Mucosa of descending colon (tissue), 3 donors: ENCODE data around the gene LMNTD1. TPM values are rescaled to one million over a fixed set of nuclear protein-coding genes. Genes with fewer than 3 reads are reported as not detected.
"Not testable (repeated sequence)": the region's sequence is repeated elsewhere in the genome, so short reads cannot be mapped to it uniquely, and the experiment has no call there.

Source experiments
- ATAC-seq: fragments of 200-7000 bp; cut with Tn5 transposase; one replicate; pipeline ENCODE4 v1.9.1; 2020; ENCODE audit warnings: mild to moderate bottlenecking, moderate library complexity
- DNase-seq, 3 donors: peaks; one replicate each; pipeline ENCODE4 v3.0.0-alpha.2; 2020
- H3K36me3 ChIP-seq: fragments of 200-600 bp; one replicate; pipeline ENCODE4 v1.8.0; 2021; ENCODE audit warnings: low read depth, mild to moderate bottlenecking
- H3K4me1 ChIP-seq: fragments of 200-600 bp; one replicate; pipeline ENCODE4 v1.8.0; 2021; ENCODE audit warnings: low read depth, mild to moderate bottlenecking
- H3K4me3 ChIP-seq: fragments of 200-600 bp; one replicate; pipeline ENCODE4 v1.8.0; 2021; ENCODE audit warnings: mild to moderate bottlenecking
- H3K9me3 ChIP-seq: fragments of 200-600 bp; one replicate; pipeline ENCODE4 v1.8.0; 2021; ENCODE audit warnings: mild to moderate bottlenecking
- CTCF ChIP-seq: fragments of 200-600 bp; IDR thresholded peaks from one replicate; pipeline ENCODE4 v1.8.0; 2022; ENCODE audit warnings: antibody characterized with exemption, mild to moderate bottlenecking
- intact Hi-C, 2 donors: fragments of 100-400 bp; cut with DNase I in 1 of 2; cut with micrococcal nuclease in 1 of 2; formaldehyde crosslinking; loops; one replicate each; pipeline versions ENCODE4 v1.11.0 to v1.11.1; 2022; cut with DNase I, micrococcal nuclease
- total RNA-seq, 3 donors: library from RNA; stranded (reverse); fragmentation: NEBNext Ultra II Directional in 2 of 3; extraction: Animal tissue kit (Norgen Biotek cat#: 25700) in 2 of 3; gene quantifications; one replicate each; pipeline versions ENCODE4 v1.2.1 to v1.2.4, GENCODE V29; 2021 to 2023
- donor health status: DM: no; HTN: no; CAD: no; lungs with moderate emphysema.
- donor health status: DM: no; HTN: no; CAD: no.
- donor health status: DM: no; HTN: yes; CAD: no.

Gene LMNTD1
- total RNA-seq, 3 donors from 2014 or later = 0.76 TPM; not detected in 2

DNA sequence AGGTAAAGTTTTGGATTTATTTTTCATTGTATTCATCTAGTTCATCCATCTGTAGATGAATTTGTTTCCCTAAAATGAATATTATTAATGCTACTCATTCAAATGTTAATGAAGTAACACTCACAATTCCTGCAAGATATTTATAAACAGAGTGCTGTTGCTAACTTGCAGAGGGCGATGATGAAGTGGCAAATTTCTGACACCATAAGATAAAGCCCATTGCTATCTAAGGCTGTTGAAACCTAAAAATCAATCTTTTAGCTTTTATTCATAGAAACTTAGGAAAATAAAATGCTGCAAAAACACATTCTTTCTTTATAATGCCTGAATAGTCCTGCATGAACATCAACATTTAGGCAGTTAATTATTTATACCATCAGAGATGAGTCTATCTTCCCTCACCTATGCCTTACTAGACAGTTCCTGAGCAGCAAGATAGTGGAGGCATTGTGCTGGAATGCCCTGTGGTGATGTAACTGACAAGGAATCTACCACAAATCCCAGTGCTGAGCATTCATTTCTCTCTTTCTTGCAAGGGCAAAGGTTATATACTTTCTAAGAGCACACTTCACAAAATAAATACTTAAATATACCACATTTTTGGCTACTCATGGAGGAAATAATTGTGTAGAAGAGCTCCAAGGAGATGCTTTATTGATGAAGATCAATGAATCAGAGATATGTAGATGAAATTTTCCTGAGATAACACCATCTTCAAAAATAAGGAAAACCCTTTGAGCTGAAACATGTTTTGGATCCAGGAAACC lies 57.6 kb downstream of the LMNTD1 start:
- no peaks in the 10 kb centered on the region for H3K36me3 ChIP-seq
- H3K4me1 ChIP-seq = no peaks in the 10 kb centered on the region
- intact Hi-C loops = no loop called here
- no peak for ATAC-seq
- H3K9me3 ChIP-seq = no peaks in the 10 kb centered on the region
- no peak for TF ChIP-seq CTCF
- H3K4me3 ChIP-seq = no peak overlapping the region
- no peak for DNase-seq

- TF ChIP-seq CTCF = no peak
- DNase-seq (no peak), ATAC-seq (no peak)
- Histone ChIP-seq H3K36me3 (no peaks in the 10 kb centered on the region), H3K4me1 (no peaks in the 10 kb centered on the region), H3K9me3 (no peaks in the 10 kb centered on the region), H3K4me3 (no peak overlapping the region)
- intact Hi-C loops = no loop called here
These were observed 58.2 kb downstream of the LMNTD1 start for GRCh38 chr12:25494926-25495325.

- no peaks in the 10 kb centered on the region for H3K36me3 ChIP-seq
- intact Hi-C loops = no loop called here
- no peaks in the 10 kb centered on the region for H3K4me1 ChIP-seq
- H3K4me3 ChIP-seq = no peak overlapping the region
- H3K9me3 ChIP-seq = no peaks in the 10 kb centered on the region
- TF ChIP-seq CTCF = no peak
- no peak for DNase-seq
- no peak for ATAC-seq
These were observed 59.4 kb downstream of the LMNTD1 start for GRCh38 chr12:25493682-25494081.

DNA sequence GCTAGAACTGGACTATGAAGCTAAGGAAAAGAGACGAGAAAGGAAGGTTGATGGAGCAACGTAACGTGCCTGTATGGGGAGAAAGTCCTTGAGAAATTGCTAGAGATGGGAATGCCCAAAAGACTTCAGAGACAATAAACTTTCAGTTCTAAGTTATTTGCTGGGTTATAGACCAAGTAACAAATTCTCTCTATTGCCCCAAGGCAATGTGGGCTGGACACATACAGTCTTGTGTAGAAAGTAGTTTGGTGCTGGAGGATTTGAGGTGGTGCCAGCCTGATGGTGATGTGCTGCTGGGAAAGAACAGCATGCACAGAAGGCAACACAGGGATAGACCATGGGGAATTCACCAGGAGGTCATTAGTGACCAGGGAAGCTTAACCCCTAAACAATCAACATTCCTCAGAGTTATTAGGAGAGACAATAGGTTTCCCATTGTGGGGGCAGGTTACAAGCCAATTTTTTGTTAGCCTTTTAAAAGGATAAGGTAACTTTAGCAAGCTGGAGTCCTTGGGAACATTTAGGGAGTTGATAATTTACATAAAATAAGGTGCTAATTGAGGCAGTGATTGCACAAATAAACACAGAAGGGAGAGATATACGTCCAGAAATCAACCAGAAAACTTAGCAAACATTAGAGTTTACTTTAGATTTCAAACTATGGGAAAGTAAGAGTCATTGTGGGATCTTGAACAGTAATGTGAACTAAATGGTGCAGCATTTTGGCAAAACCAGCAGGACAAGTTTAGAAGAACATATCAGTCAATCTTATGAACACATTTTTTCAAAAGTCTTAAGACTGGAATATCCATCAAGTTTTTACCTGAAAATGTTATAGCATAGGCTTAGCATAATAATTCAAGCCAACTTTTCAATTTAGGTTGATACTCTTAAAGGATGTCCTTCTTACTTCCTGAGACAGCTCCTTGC lies 61.4 kb downstream of the LMNTD1 start:
- no peaks in the 10 kb centered on the region for H3K36me3 ChIP-seq
- H3K4me1 ChIP-seq = no peaks in the 10 kb centered on the region
- DNase-seq = no peak
- H3K9me3 ChIP-seq = no peaks in the 10 kb centered on the region
- no peak for ATAC-seq
- no peak for TF ChIP-seq CTCF
- no peak overlapping the region for H3K4me3 ChIP-seq
- intact Hi-C loops = no loop called here

GRCh38 chr12:25488956-25489870 lies 63.9 kb downstream of the LMNTD1 start:
- H3K36me3 ChIP-seq, H3K9me3 ChIP-seq, DNase-seq, ATAC-seq, H3K4me3 ChIP-seq, H3K4me1 ChIP-seq, intact Hi-C loops: not testable (repeated sequence)
